ENCODE measurements around the gene C1GALT1C1L. TPM values are rescaled to one million over a fixed set of nuclear protein-coding genes. Genes with fewer than 3 reads are reported as not detected.
"Not testable (repeated sequence)": the region's sequence is repeated elsewhere in the genome, so short reads cannot be mapped to it uniquely, and the experiment has no call there.

The C1GALT1C1L gene
- total RNA-seq, 1 donor from 2014 or later, result 0.38 TPM

- no peak for DNase-seq (ENCODE audit: low spot score in 2 of 2, unreplicated experiment in 2 of 2)
- H3K27ac Mint-ChIP-seq, result no peak overlapping the region
- H3K9me3 Mint-ChIP-seq, result no peaks in the 10 kb centered on the region
- TF ChIP-seq CTCF (IDR thresholded peaks at IDR 0.05; ENCODE audit: unreplicated experiment), result no peak
- H3K27me3 Mint-ChIP-seq (ENCODE audit: low read depth), result no peaks in the 10 kb centered on the region
- H3K4me1 Mint-ChIP-seq, result no peaks in the 10 kb centered on the region
- H3K36me3 Mint-ChIP-seq, result no peaks in the 10 kb centered on the region
- H3K4me3 Mint-ChIP-seq, result no peak overlapping the region
These were observed 31.2 kb upstream of the C1GALT1C1L start for GRCh38 chr2:43707255-43708015.

GRCh38 chr2:43701111-43701510 is 24.9 kb upstream of the C1GALT1C1L start:
- Mint-ChIP-seq H3K27ac (no peak overlapping the region), H3K9me3 (no peaks in the 10 kb centered on the region), H3K36me3 (no peaks in the 10 kb centered on the region), H3K27me3 (ENCODE audit: low read depth) (peaks cover 2% of the 10 kb centered on the region), H3K4me3 (no peak overlapping the region), H3K4me1 (peaks cover 2% of the 10 kb centered on the region)
- no peak for TF ChIP-seq CTCF (IDR thresholded peaks at IDR 0.05; ENCODE audit: unreplicated experiment)
- no peak for DNase-seq (ENCODE audit: low spot score in 2 of 2, unreplicated experiment in 2 of 2)

GRCh38 chr2:43699761-43700160 is 23.5 kb upstream of the C1GALT1C1L start:
- Mint-ChIP-seq H3K4me3 (no peak overlapping the region), H3K4me1 (peaks cover 2% of the 10 kb centered on the region), H3K9me3 (no peaks in the 10 kb centered on the region), H3K27me3 (ENCODE audit: low read depth) (peaks cover 2% of the 10 kb centered on the region), H3K36me3 (no peaks in the 10 kb centered on the region), H3K27ac (no peak overlapping the region)
- TF ChIP-seq CTCF (IDR thresholded peaks at IDR 0.05; ENCODE audit: unreplicated experiment), result no peak
- DNase-seq (ENCODE audit: low spot score in 2 of 2, unreplicated experiment in 2 of 2), result no peak

GRCh38 chr2:43698140-43698539 is 21.9 kb upstream of the C1GALT1C1L start:
- not testable (repeated sequence) for H3K36me3 Mint-ChIP-seq; H3K9me3 Mint-ChIP-seq; H3K27me3 Mint-ChIP-seq (ENCODE audit: low read depth); H3K4me3 Mint-ChIP-seq; H3K4me1 Mint-ChIP-seq; DNase-seq (ENCODE audit: low spot score in 2 of 2, unreplicated experiment in 2 of 2); H3K27ac Mint-ChIP-seq

- H3K9me3 Mint-ChIP-seq, result peaks cover 5% of the 10 kb centered on the region
- peaks cover 2% of the 10 kb centered on the region for H3K4me1 Mint-ChIP-seq
- H3K4me3 Mint-ChIP-seq, result no peak overlapping the region
These were observed 16.3 kb upstream of the C1GALT1C1L start for GRCh38 chr2:43692428-43692994.

More at GRCh38 chr2:43692428-43692994, 16.3 kb upstream of the C1GALT1C1L start:
- no peak overlapping the region for H3K27ac Mint-ChIP-seq
- H3K36me3 Mint-ChIP-seq, result no peaks in the 10 kb centered on the region
- H3K27me3 Mint-ChIP-seq (ENCODE audit: low read depth), result peaks cover 3% of the 10 kb centered on the region
- no peak for DNase-seq (ENCODE audit: low spot score in 2 of 2, unreplicated experiment in 2 of 2)
- no peak for TF ChIP-seq CTCF (IDR thresholded peaks at IDR 0.05; ENCODE audit: unreplicated experiment)

Data from mesothelial cell of epicardium (in vitro differentiated cells).